Right atrium auricular region (tissue), 2 donors: Measurements from ENCODE around the gene DAG1. TPM values are rescaled to one million over a fixed set of nuclear protein-coding genes. Genes with fewer than 3 reads are reported as not detected.
A peak's percentile ranks its signal among the peaks of the same experiment; 100 is the strongest.

Source experiments
- DNase-seq: peaks from one replicate; pipeline ENCODE4 v3.0.0-alpha.2; 2019; ENCODE audit warnings: low spot score
- H3K27ac ChIP-seq, 2 donors: fragments of 200-600 bp; sonication (generic); 1 replicate in 1 of 2; 2 replicates in 1 of 2; pipeline ENCODE4 v1.5.1; 2016 to 2019
- H3K27me3 ChIP-seq, 2 donors: fragments of 200-600 bp; sonication (generic); one replicate each; pipeline versions ENCODE4 v1.5.1 to v1.6.0; 2017 to 2019
- H3K36me3 ChIP-seq: fragments of 200-600 bp; sonication (generic); one replicate; pipeline ENCODE4 v1.5.1; 2016
- H3K4me1 ChIP-seq, 2 donors: fragments of 200-600 bp; sonication (generic); one replicate each; pipeline versions ENCODE4 v1.5.1 to v1.6.0; 2017 to 2019
- H3K4me3 ChIP-seq, 2 donors: fragments of 200-600 bp; sonication (generic); 1 replicate in 1 of 2; 2 replicates in 1 of 2; pipeline ENCODE4 v1.5.1; 2017 to 2019; ENCODE audit warnings: mild to moderate bottlenecking in 1 of 2, moderate library complexity in 1 of 2
- H3K9me3 ChIP-seq, 2 donors: fragments of 200-600 bp; sonication (generic); one replicate each; pipeline ENCODE4 v1.5.1; 2019
- total RNA-seq, 2 donors: library from RNA; depleted of rRNA; stranded (reverse); fragments of >200 nt; gene quantifications; one replicate each; pipeline ENCODE4 v1.1.0, GENCODE V29; 2016
- TF ChIP-seq, protein P1 (sequence below), 2 donors: fragments of 200-600 bp; sonication (generic); IDR thresholded peaks; one replicate each; pipeline ENCODE4 v1.5.1; 2019; ENCODE audit warnings: antibody characterized with exemption in 2 of 2

Gene DAG1
- total RNA-seq, 2 donors from 2014 or later, result 115 to 174 TPM

DNA sequence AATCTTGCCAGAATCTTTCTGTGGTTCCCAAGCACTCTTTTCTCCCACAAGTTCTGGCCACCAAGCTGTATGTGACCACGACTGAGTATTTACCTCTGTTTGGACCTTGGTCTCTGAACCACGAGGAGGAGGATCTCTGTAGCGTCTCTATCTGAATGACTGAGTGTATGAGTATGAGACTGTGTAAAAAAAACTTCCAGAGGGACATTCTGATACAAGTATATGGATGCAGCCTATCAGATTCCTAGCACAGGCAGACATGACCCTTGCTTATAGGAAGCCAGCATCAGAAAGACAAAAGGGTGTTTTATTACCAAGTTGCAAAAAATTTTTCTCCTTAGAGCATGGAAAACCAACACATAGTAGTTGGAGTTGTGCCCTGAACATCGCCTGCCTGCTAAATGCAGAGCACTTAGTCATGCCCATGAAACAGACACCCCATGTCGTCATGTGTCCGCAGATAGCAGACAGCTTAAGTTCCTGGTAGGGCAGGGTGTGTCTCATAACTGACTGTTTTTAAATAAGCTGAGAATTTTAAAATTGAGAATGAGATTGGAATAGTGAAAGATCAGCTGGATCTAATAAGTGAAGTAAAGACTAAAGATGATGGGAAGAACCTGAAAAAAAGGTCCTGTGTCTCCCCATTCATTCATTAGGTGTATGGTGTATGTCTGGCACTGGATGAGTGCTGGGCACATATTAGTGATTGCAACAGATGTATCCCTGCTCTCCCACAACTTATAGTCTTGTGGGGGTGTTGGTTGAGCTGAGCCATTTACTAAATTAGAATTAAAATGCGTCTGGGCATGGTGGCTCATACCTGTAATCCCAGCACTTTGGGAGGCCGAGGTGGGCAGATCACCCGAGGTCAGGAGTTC, 30.9 kb downstream of the DAG1 start:
- TF ChIP-seq, protein P1, sequence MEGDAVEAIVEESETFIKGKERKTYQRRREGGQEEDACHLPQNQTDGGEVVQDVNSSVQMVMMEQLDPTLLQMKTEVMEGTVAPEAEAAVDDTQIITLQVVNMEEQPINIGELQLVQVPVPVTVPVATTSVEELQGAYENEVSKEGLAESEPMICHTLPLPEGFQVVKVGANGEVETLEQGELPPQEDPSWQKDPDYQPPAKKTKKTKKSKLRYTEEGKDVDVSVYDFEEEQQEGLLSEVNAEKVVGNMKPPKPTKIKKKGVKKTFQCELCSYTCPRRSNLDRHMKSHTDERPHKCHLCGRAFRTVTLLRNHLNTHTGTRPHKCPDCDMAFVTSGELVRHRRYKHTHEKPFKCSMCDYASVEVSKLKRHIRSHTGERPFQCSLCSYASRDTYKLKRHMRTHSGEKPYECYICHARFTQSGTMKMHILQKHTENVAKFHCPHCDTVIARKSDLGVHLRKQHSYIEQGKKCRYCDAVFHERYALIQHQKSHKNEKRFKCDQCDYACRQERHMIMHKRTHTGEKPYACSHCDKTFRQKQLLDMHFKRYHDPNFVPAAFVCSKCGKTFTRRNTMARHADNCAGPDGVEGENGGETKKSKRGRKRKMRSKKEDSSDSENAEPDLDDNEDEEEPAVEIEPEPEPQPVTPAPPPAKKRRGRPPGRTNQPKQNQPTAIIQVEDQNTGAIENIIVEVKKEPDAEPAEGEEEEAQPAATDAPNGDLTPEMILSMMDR (IDR thresholded peaks at IDR 0.05), result no peak
- peaks cover 0 to 26% of the 10 kb centered on the region in 2 donors for H3K4me1 ChIP-seq
- H3K4me3 ChIP-seq, result no peak overlapping the region
- no peaks in the 10 kb centered on the region for H3K36me3 ChIP-seq
- no peaks in the 10 kb centered on the region for H3K9me3 ChIP-seq
- H3K27me3 ChIP-seq, result no peaks in the 10 kb centered on the region
- DNase-seq, result peak; percentile 89
- peak overlapping the region; percentile 87 to 96 for H3K27ac ChIP-seq

DNA sequence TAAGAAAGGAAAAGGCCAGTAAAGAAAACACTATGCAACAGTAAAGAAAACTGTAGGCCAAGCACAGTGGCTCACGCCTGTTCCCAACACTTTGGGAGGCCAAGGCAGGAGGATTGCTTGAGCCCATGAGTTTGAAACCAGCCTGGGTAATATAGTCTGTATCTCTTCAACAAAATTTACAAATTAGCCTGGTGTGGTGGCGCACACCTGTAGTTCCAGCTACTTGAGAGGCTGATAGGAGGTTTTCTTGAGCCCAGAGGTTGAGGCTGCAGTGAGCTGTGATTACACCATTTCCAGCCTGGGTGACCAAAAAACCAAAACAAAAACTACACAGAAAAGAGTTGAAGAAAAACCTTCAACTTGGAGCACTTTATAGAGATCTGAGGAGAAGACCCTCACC, 31.8 kb downstream of the DAG1 start:
- peak overlapping the region; percentile 87 to 96 for H3K27ac ChIP-seq
- DNase-seq, result no peak
- H3K4me1 ChIP-seq, result peaks cover 0 to 26% of the 10 kb centered on the region in 2 donors
- no peaks in the 10 kb centered on the region for H3K9me3 ChIP-seq
- no peaks in the 10 kb centered on the region for H3K27me3 ChIP-seq
- H3K36me3 ChIP-seq, result no peaks in the 10 kb centered on the region
- H3K4me3 ChIP-seq, result no peak overlapping the region
- TF ChIP-seq, protein P1 (IDR thresholded peaks at IDR 0.05), result no peak

DNA sequence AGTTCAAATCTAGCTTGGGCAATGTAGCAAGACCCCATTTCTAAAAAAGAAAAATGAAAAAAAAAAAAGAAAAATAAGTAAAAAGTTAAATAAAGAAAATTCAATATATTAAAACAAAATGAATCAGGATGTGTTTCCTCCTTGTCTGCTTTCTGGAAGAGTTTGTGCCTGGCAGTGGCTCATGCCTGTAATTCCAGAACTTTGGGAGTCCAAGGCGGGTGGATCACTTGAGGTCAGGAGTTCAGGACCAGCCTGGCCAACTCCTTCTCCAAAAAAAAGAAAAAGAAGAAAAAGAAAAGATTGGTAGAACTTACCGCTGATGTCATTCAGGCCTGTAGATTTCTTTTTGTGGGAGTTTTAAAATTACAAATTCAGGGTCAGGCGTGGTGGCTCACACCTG, 36.8 kb downstream of the DAG1 start:
- no peak for DNase-seq
- TF ChIP-seq, protein P1 (IDR thresholded peaks at IDR 0.05), result no peak
- no peaks in the 10 kb centered on the region for H3K9me3 ChIP-seq
- H3K36me3 ChIP-seq, result peaks cover 15% of the 10 kb centered on the region
- no peak overlapping the region for H3K4me3 ChIP-seq
- H3K4me1 ChIP-seq, result peaks cover 0 to 4% of the 10 kb centered on the region in 2 donors
- H3K27me3 ChIP-seq, result no peaks in the 10 kb centered on the region
- no peak overlapping the region for H3K27ac ChIP-seq

DNA sequence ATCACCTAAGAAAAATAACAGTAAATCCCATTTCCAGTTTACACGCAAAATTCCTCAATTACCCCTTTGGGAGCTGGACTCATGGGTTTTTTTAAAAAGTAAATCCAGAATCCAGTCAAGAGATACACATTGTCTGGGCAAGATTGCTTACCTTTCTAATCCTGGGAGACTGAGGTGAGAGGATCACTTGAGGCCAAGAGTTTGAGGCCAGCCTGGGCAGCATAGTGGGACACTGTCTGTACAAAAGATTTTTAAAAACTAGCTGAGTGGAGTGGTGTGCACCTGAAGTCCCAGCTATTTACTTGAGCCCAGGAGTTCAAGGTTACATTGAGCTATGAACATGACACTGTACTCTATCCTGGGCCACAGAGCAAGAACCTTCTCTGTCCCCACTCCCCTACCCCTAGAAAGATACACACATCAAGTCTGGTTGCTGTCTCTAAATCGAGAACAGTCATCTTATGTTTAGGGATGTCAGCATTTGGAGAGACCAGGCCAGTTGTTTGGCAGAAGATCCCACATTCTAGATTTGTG, 39.0 kb downstream of the DAG1 start:
- Histone ChIP-seq H3K27ac (no peak overlapping the region), H3K4me1 (peaks cover 0 to 4% of the 10 kb centered on the region in 2 donors), H3K36me3 (peaks cover 37% of the 10 kb centered on the region), H3K4me3 (no peak overlapping the region), H3K27me3 (no peaks in the 10 kb centered on the region), H3K9me3 (no peaks in the 10 kb centered on the region)
- TF ChIP-seq, protein P1 (IDR thresholded peaks at IDR 0.05), result no peak
- no peak for DNase-seq

DNA sequence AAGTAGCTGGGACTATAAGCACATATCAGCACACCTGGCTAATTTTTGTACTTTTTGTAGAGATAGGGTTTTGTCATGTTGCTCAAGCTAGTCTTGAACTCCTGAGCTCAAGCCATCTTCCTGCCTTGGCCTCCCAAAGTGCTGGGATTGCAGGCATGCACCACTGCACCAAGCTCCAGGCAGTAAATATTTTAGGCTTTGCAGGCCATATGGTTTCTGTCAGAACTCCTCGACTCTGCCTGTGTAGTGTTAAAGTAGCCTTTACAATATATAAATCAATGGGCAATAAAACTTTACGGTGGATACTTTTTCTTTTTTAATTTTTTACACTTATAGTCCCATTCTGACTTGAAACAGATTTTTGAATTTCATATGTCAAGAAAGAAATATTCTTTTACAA, 41.6 kb downstream of the DAG1 start:
- Histone ChIP-seq H3K36me3 (peaks cover 47% of the 10 kb centered on the region), H3K27ac (no peak overlapping the region), H3K9me3 (no peaks in the 10 kb centered on the region), H3K4me3 (no peak overlapping the region), H3K27me3 (no peaks in the 10 kb centered on the region), H3K4me1 (peaks cover 0 to 4% of the 10 kb centered on the region in 2 donors)
- TF ChIP-seq, protein P1 (IDR thresholded peaks at IDR 0.05), result no peak
- no peak for DNase-seq
